GM18505 (cell line): ENCODE measurements around the gene RUNDC1.
"Not testable (repeated sequence)": the region's sequence is repeated elsewhere in the genome, so short reads cannot be mapped to it uniquely, and the experiment has no call there.

Experiments
- ATAC-seq: cut with Tn5 transposase; IDR thresholded peaks from one replicate; pipeline ENCODE4 v1.9.1; 2021; ENCODE audit not compliant: unreplicated experiment
- POLR2A ChIP-seq: IDR thresholded peaks from 4 replicates; pipeline ENCODE4 v1.6.1; 2011; ENCODE audit warnings: borderline replicate concordance; ENCODE audit not compliant: insufficient read depth, insufficient read length; ENCODE audit errors: extremely low read depth

Gene RUNDC1

GRCh38 chr17:42980274-42980765 is at the start of gene RUNDC1:
Gene RUNDC1 (plus strand): TSS chr17:42980565. CDS start chr17:42980577, 12 bp downstream.
- peak; percentile 78 for TF ChIP-seq POLR2A
- ATAC-seq = peak; percentile 74

- no peak for ATAC-seq
- no peak for TF ChIP-seq POLR2A
Observed at GRCh38 chr17:42937712-42938596, 42.4 kb upstream of the RUNDC1 start.

GRCh38 chr17:42944211-42944610 is 36.2 kb upstream of the RUNDC1 start:
- ATAC-seq = no peak
- TF ChIP-seq POLR2A = no peak

- TF ChIP-seq POLR2A = no peak
- no peak for ATAC-seq
Observed at GRCh38 chr17:42946812-42947211, 33.6 kb upstream of the RUNDC1 start.

- no peak for ATAC-seq
- no peak for TF ChIP-seq POLR2A
Observed at GRCh38 chr17:42950044-42950783, 30.2 kb upstream of the RUNDC1 start.

GRCh38 chr17:42953669-42954068 is 26.7 kb upstream of the RUNDC1 start:
- TF ChIP-seq POLR2A = no peak
- ATAC-seq = no peak

- ATAC-seq = peak; percentile 73
- peak; percentile 93 for TF ChIP-seq POLR2A
Observed at GRCh38 chr17:42964161-42964932, 16.0 kb upstream of the RUNDC1 start, which contains the start of gene AARSD1. Gene AARSD1 (minus strand): TSS chr17:42964454. CDS start chr17:42964440, 14 bp downstream.

- ATAC-seq = no peak
- no peak for TF ChIP-seq POLR2A
Observed at GRCh38 chr17:42967925-42968324, 12.4 kb upstream of the RUNDC1 start.

GRCh38 chr17:42969001-42969581 is 11.3 kb upstream of the RUNDC1 start:
- no peak for ATAC-seq
- no peak for TF ChIP-seq POLR2A

- TF ChIP-seq POLR2A = no peak
- ATAC-seq = no peak
Observed at GRCh38 chr17:42971589-42971988, 8.8 kb upstream of the RUNDC1 start.

GRCh38 chr17:42973323-42973722 is 7.0 kb upstream of the RUNDC1 start:
- ATAC-seq = not testable (repeated sequence)

GRCh38 chr17:42975265-42975664 is 5.1 kb upstream of the RUNDC1 start:
- TF ChIP-seq POLR2A = no peak
- no peak for ATAC-seq

GRCh38 chr17:42975701-42976100 is 4.7 kb upstream of the RUNDC1 start:
- not testable (repeated sequence) for ATAC-seq

- no peak for TF ChIP-seq POLR2A
- no peak for ATAC-seq
Observed at GRCh38 chr17:42979511-42980273, 673 bp upstream of the RUNDC1 start, which contains the start of gene PTGES3L. Gene PTGES3L (minus strand): TSS chr17:42980080. CDS start chr17:42980053, 27 bp downstream.
